ENCODE data around the gene SUPT4H1.
A peak's percentile ranks its signal among the peaks of the same experiment; 100 is the strongest.
"Not testable (repeated sequence)": the region's sequence is repeated elsewhere in the genome, so short reads cannot be mapped to it uniquely, and the experiment has no call there.

Gene SUPT4H1

DNA sequence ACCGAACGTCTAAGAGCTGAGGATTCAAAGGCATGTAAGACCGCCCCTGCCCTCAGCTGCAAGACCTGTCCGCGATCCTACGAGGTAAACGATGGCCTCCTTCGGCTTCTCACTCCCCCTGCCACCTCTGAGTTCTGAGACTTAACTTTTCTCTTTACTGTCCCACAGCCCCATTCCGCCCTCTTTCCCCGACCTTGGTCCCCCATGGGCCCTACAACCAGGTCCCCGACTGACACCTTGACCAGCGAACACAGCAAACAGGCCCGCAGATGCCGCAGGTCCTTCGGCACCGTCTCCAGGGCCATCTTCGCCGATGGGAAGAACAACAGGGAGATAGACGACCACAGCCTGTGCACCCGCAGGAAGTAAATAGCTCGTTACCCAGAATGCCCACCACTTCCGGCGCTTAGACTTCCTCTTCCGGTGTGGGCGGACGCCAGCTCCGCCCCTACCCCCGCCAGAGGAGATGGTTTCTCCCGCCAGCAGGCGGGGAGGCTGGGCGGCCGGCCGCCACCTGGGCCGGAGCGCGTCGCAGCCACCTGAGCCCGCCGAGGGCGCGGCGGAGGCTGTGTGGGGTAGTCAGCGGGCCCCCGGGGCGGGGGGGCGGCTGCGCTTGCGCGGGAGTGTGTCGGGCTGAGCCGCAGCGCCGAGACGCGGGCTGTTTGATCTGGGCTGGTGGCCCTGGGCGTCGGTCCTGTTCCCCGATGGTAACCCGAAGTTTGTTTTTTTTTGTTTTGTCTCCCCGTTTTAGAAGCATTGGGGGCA is at the start of gene SUPT4H1:
SUPT4H1 (minus strand) TSS at position 371 of the 765 bp plus-strand sequence; CDS start at position 305, 66 bp downstream.
- peak; percentile 91 for DNase-seq

DNA sequence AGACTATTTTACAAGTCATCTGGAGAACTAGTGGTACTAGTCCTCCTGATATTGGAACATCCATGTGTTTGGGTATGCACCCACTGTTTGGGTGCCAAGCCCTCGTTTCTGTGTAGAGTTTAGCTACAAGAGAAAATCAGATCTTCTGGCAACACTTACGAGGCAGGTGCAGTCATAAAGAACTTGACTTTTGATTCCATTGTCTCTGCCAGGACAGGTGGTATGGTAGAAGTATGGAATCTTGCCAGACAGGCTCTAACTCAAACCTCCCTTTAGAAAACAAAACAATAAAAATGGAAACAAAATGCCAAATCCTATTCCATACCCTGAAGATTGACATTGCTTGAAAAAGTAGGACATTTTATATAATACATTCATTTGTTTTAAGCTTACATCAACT is 49.3 kb upstream of the SUPT4H1 start:
- DNase-seq: no peak

DNA sequence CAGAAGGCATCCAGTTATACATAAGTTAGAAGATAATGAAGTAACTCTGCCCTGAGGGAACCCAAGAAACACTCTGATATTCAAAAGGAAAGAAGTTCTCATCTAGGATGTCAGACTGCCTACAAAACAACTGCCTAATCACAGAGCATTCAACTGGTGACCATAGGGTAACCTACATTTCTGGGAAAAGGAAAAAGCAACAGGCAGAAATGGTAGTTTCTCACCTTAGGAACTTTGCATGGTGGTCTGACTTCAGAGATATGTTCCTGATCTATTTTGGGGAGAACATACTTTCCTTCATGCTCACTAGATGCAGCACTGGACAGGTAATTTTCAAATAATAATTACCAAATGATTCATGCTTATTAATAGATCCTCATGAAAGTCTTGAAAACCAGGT is 48.8 kb upstream of the SUPT4H1 start:
- no peak for DNase-seq

GRCh38 chr17:58399974-58400373 is 48.0 kb upstream of the SUPT4H1 start:
- DNase-seq: no peak

DNA sequence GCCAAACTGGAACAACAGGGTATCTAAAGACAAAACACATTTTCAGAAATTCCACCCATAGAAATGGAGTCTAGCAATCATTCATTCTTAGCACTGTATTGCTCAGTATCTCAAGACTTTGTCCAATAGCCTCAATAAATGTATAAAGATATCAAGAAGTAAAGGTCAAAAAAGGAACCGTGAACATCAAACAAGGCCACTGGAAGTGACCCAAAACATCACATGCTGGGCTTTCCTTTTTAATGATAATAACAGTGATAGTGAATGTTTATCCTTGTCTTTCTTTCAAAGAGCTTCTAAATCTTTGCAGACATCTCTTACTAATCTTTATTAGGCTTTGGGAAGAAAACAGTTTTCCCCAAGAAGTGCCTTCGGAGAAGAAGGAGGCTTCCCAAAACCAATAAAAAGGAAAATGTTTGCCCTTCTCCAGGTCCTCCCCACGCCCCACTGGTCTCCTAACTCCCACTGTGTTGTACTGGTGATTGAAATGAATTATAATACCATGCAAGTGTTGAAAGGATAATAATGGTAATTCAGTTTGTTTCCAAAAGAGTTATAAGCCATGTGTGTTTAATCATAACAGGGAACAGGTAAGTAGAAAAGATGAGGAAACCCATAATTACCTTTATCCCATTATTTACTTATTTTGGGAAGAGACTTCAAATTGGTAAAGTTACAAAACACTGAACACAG is 46.7 kb upstream of the SUPT4H1 start:
- DNase-seq: no peak

GRCh38 chr17:58397421-58397820 is 45.4 kb upstream of the SUPT4H1 start:
- not testable (repeated sequence) for DNase-seq

- no peak for DNase-seq
Measured at GRCh38 chr17:58396173-58396572, 44.2 kb upstream of the SUPT4H1 start.

DNA sequence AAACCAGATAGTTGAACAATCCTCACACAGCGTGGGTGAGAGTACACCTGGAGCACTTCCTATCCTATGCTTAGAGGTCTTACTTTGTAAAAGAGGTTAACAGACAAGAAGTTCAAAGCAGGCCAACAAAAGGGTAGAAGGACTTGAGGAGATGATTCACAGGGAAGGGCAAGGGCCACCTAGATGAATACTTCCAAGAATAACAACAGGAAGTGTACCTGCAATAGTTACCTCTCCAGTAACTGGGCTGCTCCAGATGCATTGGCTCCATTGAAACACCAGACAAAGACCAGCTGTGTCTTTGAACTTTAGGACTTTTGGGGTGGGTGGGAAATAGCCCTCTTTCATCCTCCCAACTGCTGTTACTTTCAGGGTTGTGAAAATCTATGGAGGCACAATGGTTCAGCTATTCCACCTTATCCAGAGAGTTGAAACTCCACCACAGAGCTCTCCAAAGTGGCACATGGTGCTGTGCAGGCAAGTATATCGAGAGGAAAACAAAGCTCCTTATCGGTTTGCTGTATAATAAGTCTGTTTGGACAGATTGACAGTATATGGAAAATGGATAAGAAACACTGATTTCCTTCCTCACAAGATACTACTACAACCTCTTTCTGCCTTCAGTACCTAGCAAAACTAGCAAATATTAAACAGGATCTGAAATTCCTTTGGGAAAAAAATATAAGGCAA is 42.7 kb upstream of the SUPT4H1 start:
- no peak for DNase-seq

- peak; percentile 83 for DNase-seq
Measured at GRCh38 chr17:58391302-58391984, 39.4 kb upstream of the SUPT4H1 start.

- DNase-seq: no peak
Measured at GRCh38 chr17:58390884-58391283, 38.9 kb upstream of the SUPT4H1 start.

DNA sequence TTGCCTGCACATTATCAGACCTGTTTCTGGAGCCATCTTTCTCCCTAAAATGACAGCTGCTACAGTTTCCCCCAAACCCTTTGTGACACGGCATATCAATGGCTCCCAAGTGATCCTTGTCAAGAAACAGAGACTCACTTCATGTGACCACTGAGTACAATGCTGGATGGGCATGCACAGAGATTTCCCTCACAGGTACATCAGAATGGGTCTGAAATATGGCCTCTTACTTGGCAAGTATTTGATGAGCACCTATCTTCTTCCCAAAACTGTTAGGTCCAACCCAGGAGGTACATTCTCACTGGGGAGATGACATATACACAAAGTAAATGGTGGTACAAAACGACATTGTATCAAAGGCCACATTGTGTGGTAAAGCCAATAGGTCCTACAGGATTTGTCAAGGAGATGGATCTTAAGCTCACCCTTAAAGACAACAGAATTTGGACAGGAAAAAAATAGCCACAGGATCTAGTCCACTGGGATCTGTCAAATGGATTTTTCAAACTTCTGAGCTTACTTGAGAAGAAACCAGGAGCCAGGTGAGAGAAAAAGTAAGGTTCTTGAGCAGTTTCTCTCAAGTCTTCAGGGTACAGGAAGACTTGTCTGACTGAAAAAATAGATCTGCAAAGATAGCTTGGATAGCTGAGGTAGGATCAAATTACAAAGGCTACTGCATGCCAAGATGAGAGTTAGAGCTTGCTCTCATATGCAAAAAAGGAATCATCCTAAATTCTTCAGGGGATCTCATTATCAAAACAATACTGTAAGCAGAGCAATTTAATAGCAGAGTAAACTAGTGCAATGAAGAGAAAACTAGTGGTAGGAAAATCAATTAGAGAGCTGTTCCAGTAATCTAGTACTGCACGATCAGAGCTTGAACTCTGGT is 36.5 kb upstream of the SUPT4H1 start:
- no peak for DNase-seq

GRCh38 chr17:58387834-58388233 is 35.8 kb upstream of the SUPT4H1 start:
- DNase-seq: no peak

DNA sequence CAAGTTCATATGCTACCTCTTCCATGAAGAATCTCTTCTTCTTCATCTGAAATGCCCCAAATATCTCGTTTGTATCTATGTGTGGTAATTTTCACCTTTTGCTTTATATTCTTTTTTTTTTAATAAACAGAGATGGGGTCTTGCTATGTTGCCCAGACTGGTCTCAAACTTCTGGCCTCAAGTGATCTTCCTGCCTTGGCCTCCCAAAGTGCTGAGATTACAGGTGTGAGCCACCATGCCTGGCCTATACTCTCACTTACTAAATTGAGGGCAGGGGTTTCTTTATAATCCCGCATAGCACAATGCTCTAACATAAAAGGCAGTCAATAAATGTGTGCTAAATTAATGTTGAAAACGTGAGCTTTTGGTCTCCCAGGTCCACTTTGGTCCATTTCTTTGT is 34.7 kb upstream of the SUPT4H1 start:
- DNase-seq: no peak

DNA sequence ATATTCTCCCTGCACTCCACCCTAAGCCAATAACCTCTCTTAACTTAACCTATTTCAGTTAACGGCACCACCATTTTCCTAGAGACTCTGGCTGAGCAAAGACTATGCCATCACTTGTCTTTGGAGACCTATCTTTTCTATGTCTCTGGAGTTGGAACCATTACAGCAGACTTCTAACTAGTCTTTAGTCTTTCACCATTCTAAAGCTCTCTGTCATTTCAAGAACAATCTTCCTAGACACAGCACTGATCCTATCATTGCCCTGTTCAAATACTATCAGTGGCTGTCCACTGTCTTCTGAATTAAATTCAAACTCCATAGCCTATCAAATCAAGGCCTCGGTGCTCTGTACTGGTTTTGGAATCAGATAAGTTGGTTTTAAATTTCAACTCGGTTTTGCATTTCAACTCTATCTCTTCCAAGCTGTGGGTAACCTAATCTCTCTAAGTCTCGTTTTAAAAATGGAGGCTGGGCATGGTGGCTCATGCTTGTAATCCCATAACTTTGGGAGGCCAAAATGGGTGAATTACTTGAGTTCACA is 33.4 kb upstream of the SUPT4H1 start:
- DNase-seq: no peak

GRCh38 chr17:58384897-58385296 is 32.9 kb upstream of the SUPT4H1 start:
- DNase-seq: no peak

DNA sequence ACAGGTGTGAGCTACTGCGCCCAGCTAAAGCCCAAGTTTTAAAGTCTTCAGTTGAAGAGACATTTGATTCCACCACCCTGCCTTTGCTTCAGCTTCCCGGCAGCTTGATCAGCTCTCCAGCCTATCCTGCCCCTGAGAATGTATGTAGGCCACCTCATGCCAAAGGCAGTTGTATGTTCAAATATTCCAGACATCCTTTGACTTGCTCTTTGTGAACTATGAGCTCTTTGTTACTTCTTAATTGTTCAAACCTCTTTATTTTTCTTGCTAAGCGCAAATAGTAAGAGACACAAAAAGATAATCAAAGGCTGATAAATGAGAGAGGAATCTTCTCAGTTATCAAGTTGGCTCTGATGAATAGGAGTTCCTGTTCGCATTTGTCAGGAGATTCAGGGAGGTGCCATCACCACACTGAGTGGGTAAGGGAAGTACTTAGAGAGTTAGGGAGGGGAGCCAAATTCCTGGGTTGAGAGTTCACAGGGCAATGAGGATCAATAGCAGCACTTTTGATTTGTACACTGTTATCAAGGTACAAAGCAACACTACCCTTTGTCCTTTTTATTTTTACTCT is 32.0 kb upstream of the SUPT4H1 start:
- no peak for DNase-seq

DNA sequence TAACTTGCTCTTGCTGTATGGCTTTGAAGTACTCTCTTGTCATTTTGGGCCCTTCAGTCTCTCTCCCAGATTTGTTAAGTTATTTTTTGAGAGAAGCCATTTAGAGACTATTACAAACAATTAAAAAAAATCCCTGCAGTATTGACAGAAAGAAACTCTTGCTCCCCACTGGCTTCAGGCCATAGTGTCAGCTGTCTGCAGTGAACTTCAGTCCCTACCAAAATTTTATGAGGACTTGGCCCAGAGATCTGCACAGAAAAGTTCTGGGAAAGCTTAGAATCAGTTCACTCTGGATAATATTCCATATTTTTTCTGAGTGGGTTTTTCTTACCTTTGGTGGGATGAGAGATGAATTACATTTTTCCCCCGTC is 30.9 kb upstream of the SUPT4H1 start:
- no peak for DNase-seq

- DNase-seq: no peak
Measured at GRCh38 chr17:58382108-58382871, 30.3 kb upstream of the SUPT4H1 start.

DNA sequence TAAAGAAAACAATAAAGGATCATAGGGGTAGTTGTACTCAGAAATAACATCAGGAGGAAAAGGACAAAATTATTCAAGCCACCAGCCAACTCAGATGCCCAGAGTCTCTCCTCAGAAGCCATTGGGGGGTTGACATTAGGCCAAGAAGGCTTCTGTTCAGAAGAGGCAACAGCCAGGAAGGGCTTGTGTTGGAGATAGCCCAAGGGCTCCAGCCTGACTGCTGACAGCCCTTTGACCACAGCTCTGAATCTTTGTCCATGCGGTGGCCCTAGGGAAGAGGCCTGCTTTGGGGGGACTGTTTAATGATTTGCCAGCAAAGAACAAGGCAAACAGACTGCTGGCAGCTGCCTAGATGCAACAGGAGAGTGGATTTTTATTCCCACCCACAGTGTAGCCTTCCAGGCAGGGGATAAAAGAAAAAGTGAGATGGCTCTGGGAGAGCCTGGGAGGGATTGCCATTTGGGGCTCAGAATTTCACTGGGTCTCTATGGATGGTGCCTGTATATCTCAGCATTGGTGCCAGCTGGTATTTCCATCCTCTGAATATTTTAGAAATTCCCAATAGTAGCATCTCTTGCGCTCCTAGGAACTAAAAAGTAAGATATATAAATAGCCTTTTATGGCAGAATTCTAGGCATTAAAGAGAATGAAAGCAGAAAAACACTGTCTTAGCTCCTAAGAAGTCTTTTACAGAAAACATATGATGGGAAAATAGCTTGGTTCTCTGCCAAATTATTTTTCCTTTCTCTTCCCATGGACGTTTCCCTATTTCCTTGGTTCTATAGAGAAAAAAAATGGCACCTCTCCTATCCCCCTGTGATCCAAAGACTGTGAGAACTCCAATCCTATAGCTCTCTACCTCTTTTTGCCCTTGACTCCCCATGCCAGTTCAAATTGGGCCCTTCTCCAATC is 29.4 kb upstream of the SUPT4H1 start:
- no peak for DNase-seq
